ENCODE measurements around the gene TPCN2.

Gene TPCN2

DNA sequence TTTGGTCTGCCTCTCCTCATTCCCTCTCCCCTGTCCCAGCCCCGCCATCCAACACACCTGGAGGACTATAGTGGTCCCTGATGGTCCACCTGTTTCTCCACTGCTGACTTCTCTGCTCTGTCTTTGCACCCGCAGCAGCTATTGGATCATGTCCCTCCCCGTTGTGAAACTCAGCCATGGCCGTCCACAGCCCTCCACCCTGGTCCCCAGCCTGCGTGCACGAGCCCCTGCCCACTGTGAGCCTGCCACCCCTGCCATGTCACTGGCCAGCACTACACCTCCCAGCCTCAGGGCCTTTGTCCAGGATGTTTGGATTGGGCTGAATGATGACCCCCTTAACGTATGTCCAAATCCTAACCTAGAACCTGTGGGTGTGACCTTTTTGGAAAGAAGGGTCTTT lies 59.3 kb downstream of the TPCN2 start:
- no peak for DNase-seq (ENCODE audit: low read depth in 2 of 2, low spot score in 1 of 2)

DNA sequence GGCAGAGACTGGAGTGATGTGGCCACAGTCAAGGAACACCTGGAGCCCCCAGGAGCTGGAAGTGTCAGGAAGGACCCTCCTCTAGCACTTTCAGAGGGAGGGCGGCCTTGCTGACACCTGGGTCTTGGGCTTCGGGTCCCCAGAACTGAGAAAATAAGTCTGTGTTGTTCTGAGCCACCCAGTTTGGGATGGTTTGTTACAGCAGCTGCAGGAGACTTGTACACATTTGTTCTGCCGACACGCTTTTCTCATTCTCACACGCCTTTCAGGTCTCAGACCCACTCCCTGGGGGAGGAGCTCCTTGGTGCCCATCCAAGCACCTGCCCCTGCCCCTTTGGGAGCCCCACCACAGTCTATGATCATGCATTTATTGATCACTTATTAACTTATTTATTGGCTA lies 59.8 kb downstream of the TPCN2 start:
- no peak for DNase-seq (ENCODE audit: low read depth in 2 of 2, low spot score in 1 of 2)

DNA sequence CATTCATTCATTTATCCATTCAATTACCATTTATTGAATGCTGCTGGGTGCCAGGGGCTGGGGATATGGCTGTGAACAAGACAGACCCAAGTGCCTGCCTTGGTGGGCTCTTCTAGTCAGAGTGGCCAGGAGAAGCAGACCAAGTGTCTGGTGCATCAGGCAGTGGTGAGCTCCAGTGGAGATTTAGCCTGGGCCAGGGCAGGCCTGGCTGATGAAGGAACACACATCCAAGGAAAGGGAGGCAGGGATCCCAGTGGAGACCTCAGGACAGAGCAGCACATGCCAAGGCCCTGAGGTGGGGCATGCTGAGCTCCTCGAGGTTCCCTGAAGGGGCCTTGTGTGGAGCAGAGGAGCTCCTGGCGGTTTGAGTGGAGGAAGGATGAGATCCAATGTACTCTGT lies 60.4 kb downstream of the TPCN2 start:
- no peak for DNase-seq (ENCODE audit: low read depth in 2 of 2, low spot score in 1 of 2)

DNA sequence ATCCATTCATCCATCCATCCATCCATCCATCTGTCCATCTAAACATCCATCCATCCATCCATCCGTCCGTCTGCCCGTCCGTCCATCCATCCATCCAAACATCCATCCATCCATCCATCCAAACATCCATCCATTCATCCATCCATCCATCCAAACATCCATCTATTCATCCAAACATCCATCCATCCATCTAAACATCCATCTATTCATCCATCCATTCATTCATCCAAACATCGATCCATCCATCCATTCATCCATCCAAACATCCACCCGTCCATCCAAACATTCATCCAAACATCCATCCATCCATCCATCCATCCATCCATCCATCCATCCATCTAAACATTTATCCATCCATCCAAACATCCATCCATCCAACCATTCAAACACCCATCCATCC lies 61.7 kb downstream of the TPCN2 start:
- no peak for DNase-seq (ENCODE audit: low read depth in 2 of 2, low spot score in 1 of 2)

DNA sequence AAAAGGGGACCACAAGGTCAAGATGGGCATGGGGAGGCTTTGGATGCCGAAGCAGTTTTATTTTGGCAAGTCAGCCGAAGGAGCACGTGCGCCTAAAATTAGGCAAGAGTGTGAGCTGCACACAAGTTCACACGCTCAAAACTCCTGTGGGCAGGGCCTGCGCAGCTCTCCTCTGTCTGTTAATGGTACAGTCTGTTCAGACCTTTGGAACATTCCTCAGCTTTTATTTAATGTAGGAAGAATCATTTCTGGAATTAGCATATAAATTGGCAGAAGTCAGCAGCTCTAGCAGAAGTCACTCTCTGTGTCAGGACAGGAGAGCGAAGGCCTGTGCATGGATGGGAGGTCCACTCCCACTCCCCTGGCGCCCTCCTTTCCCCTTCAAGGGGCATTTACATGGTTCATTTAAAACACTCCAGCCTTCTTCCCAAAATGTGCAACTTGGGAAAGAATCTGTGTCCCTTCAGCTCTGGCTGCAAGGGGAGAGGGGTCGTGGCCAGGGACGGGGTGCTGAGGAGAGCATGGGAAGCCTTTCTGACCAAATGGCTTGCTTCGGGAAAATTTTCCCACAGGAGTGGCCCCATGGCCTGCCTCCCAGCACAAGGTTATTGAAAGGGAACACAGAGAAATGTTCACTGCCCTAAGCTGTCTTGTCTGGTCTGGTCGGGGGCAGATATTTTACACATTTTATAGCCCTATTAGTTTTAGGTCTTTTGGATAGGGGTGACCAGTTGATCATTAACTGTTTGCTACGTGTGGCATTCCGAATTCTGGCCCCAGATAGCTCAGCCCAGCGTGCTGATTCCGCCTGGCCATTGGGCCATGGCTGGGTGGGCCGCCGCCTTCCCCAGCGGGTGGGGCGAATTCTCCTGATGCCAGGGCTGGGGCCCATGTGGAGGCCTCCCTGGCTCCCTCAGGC lies 63.2 kb downstream of the TPCN2 start:
- DNase-seq (ENCODE audit: low read depth in 2 of 2, low spot score in 1 of 2): no peak

DNA sequence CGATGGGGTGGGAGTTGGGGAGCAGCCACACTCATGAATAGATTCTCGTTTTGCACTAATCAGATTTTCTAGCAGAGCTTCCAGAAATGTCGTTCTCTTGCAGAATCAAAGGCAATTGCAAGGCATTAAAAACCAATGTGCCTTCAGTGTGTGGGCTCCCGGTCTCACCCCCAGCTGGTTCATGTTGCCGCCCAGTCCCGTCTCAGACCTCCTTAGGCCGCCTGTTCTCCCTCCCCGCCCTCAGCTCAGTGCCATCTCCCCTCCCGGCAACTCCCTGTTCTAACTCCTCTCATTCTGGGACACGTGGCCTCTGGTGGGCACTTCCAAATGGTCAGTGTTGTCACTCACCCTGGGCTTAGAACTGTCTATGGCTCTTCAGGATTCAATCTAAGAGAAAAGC lies 64.5 kb downstream of the TPCN2 start:
- no peak for DNase-seq (ENCODE audit: low read depth in 2 of 2, low spot score in 1 of 2)

DNA sequence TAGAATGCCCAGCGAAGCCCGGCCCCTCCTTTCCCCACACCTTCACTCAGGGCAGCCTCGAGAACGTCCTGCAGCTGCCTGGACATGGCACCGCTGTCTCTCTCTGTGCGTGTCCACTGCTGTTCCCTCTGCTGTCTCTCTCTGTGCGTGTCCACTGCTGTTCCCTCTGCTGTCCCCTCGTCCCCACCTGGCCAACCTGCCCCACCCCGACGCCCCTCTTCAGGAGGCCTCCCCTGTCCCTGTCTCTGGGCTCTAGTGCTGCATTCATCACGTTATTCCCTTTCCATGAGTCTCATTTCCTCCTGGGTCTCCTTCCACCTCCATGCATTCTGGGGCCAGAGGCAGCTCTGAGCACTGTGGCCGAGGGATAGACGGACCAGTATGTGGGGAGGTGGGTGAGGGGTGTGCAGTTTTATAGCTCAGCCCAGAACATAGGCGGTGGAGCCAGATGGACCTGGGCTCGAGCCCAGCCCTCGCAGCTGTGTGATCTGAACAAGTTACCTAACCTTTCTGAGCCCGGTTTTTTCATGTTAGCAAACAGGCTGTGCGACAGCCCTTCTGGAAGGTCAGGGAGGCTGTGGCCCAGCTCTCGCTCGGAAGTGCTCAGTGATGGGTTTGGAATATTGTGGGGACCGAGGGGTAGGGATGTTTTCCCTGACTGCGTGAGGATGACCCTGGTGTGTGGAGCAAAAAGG lies 65.1 kb downstream of the TPCN2 start:
- no peak for DNase-seq (ENCODE audit: low read depth in 2 of 2, low spot score in 1 of 2)

DNA sequence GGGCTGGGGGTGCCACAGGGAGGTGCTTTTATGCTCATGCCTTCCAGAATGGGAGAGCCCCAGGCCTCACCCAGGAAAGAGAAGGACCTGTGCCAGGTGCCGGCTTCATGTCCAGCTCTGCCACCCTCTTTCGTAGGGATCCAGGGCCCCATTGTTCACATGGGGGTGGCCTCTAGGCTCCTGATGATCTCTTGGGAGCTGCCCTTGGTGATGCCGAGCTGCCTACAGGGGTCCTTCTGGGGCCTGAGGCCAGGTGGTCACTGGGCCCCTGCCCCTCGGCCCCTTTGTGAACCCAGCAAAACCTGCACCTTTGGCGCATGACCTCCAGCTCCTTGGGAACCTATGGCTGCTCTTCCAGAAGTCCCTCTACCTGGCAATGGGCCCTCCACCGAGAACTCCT lies 65.6 kb downstream of the TPCN2 start:
- no peak for DNase-seq (ENCODE audit: low read depth in 2 of 2, low spot score in 1 of 2)

DNA sequence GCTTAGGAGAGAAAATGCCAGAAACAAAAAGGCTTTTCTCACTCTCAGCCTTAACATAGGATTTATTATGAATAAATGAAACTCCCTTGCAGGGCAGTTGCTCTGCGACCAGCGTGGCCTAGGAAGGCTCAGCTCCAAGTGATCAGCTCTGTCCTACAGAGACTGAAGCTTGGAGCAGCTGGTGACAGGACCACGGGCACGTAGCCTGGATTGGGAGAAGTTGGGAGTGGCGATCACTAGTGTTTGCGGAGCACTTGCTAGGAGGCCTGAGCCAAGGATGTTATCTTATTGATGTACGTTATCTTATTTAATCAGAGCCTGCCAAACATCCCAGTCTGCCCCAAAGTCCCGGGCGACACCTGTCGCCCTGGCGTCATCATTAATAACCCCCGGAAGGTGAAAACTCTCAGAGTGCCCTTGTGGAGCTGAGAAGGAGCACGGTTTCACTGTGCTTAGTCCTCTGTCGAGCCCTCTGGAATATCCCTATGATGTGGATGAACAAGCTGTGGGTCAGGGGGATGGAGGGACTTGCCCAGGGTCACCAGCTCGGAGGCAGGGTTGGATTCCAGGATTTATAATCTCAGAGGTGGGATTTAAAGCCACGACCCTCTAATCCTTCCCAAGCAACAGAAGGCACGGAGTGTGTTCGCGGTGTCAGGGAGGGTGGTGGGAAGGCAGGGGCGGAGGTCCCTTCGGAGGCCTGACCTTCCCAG lies 66.2 kb downstream of the TPCN2 start:
- DNase-seq (ENCODE audit: low read depth in 2 of 2, low spot score in 1 of 2): no peak

DNA sequence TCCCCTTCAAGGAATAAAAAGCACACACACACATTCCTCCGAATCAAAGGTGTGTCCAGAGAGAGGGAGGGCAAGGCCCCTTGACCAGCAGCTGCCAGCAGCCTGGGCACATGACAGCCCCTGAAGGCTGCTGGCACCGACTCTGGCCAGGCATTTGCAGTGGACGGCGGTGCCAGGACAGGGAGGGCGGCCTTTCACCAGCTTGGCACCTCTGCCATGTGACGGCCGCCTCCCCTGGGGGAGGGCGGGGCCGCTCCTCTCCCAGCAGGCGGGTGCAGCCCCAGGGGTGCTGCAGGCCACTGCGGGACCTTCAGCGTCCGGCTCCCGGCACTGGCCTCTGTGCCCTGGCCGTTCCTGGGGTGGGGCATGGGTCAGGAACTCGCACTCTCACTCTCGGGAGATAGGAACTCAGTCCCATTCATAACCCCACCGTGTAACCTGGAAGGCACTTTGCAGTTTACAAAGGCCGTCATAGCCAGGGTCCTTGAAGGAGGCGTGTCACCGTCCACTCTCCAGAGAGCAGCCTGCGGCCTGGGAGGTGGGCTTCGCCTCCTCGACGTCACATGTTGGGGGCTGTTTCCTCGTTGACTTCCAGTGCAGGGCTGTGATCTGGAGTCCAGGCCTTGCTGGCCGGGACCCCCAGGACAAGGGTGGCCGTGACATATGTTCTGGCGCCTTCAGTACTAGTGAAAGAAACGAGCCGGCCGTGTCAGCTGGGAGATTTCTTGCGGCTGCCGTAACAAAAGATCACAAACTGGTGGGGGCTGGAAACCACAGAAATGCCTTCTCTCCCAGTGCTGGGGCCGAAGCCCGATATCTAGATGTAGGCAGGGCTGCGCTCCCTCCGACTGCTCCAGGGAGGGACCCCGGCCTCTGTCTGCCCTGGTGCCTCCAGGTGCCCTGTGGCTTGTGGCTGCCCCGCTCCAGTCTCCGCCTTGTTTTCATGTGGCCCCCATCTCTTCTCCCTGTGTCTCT lies 67.1 kb downstream of the TPCN2 start:
- DNase-seq (ENCODE audit: low read depth in 2 of 2, low spot score in 1 of 2): no peak

DNA sequence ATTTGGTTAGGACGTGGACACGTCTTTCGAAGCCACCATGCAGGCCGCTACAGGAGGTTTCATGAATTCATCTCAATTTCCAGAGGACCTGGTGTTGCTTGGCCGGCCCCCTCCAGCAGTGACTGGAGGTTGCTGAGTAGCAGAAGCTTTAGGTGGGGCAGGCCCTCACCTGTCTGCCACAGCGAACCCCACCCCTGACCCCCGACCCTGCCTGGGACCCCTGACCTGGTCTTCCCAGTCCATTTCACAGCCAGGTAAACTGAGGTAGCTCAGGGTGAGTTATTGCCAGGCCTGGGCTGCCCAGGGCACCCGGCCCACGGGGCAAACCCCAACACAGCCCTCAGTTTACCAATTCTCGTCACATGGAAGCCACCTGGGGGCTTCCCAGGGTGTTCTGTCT lies 67.9 kb downstream of the TPCN2 start:
- no peak for DNase-seq (ENCODE audit: low read depth in 2 of 2, low spot score in 1 of 2)

DNA sequence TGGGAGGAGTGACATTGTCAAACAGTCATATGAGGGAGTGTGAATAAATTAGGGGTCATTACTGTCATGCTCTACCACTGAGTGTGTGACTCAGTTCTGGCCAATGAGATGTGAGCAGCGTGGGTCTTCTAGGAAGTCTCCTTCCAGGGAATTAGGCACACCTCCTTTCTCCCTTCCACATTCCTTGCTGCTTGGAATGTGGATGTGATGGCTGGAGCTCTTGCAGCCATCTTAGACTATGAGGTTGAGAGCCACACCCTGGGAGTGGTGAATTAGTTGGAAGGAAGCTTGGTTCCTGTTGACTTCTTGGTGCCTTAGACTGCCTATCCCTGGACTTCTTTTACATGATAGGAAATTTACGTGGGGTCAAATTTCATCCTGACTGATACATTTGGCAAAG lies 70.5 kb downstream of the TPCN2 start:
- no peak for DNase-seq (ENCODE audit: low read depth in 2 of 2, low spot score in 1 of 2)

DNA sequence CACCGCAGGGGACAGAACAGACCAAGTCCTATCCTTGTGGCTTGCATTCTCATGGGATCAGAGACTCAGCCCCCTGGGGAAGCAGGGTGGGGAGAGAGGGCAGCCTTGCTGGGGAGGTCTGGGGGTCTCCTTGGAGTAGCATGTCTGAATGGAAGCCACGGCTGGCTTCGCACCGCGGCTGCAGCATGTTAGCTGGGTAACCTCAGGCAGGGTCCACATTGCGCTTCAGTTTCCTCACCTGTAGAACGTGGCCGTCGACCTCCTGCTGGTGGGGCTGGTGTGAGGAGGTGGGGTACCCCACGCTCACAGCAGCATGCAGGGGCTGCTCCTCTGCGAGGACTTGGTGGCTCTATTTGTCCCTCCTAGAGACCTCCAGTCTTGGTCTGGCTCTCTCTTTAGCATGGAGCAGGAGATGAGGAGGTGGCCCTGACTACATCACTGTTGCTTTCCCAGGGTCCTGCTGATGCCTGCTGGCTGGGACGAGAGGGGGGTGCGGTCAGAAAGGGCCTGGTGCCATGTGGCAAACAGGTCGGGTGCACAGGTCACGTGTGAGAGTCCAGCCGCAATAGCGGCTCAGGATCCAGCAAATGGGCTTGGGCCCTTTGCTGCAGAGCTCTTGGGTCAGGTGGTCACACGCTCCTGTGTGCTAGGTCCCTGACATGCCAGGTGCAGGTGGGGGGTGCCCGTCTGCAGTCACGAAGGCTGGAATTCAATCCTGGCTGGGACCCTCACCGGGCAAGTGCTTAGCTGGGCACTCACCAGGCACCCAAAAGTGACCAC lies 71.6 kb downstream of the TPCN2 start:
- no peak for DNase-seq (ENCODE audit: low read depth in 2 of 2, low spot score in 1 of 2)

DNA sequence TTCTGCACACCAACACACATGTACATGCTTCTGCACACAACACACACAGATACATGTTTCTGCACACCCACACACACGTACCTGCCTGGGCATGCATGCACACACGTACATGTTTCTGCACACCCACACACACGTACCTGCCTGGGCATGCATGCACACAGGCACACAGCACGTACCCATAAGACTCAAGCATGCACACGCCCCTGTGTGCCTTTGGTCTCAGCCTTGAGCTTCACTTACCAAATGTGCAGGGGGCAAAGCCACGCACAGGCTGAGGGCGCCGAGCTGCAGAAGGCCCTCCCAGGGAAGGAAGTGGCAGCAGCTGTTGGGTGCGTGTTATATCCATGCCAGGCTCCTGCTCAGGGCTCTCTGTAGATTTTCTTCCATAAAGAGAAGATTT lies 72.3 kb downstream of the TPCN2 start:
- no peak for DNase-seq (ENCODE audit: low read depth in 2 of 2, low spot score in 1 of 2)

DNA sequence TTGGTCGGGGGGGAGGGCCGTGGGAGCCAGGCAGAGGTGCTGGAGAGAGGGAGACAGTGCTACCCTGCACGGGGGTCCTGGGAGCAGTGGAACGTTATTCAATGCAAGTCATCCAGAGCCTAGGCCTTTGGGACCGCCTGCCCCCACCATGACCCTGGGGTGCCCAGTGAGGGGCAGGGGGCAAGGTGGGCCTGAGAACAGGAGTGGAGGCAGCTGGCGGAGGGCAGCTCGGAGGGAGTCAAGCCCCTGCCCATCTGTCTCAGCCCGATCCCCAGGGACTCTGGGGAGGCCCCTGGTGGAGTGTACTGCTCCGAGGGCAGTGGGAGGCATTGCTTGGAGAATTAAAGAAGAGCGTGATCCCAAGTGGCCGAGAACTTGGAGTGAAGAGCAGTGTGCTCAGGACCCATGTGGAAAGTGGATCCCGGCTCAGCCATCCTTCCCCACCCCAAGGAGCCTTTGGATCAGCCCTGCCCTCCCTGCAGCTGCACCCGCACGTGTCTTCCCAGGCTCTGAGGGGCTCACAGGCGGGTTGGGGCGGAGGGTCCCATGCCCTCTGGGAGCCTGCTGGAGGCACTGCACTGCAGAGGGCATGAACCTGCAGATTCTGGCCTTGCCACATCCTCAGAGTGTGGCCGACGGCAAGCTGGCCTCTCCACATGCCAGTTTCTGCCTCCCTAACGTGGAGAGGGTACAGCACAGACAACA lies 73.0 kb downstream of the TPCN2 start:
- DNase-seq (ENCODE audit: low read depth in 2 of 2, low spot score in 1 of 2): no peak

DNA sequence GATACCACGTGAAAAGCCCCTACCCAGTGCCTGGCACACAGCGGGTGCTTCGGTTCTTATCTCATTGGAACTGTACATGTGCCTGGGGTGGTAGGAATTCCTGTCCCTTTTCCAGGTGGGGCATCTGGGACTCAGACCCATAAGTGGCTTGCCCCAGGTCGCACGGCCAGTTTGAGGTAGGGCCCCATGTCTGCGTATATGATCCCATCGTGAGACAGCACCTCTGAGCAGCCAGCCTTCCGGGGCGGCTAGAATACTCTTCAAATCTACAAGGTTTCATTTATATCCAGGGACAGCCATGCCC lies 73.5 kb downstream of the TPCN2 start:
- DNase-seq (ENCODE audit: low read depth in 2 of 2, low spot score in 1 of 2): no peak

DNA sequence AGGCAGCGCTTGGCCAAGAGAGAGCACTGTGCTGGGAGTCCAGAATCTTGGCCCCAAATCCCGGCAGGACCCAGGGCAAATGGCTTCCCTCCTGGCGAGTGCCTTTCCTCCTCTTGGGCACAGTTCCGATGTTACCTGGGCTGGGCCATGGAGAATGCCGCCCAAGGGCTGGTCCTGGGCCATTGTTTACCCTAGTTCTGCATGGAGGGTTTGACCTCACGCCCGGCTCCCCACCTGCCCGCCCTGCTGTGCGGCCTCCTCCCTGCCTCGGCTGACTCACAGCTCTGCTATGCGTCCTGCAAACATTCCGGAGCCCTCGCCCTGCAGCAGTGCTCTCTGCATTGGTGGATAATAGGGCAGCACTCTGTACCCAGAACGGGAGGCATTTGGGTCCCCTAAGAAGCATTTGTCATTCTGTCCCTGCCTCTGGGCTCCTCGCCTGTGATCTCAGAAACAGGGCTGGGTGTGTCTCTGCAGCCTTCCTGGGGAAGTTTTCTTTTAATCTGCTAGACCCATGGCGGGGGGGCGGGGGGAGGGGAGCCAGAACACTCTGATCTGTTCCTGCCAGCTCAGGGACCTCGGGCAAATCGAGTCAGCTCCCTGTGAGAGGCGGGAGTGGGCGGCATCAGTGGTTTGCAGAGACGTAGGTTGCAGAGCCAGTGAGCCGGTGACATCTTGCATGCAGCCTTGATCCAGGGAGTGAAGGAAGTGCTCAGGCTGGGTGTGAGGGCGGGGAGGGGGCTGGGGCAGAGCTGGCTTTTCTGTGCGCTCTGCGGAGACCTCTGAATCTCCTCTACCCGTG lies 74.1 kb downstream of the TPCN2 start:
- peak; percentile 67 to 80 for DNase-seq (ENCODE audit: low read depth in 2 of 2, low spot score in 1 of 2)

DNA sequence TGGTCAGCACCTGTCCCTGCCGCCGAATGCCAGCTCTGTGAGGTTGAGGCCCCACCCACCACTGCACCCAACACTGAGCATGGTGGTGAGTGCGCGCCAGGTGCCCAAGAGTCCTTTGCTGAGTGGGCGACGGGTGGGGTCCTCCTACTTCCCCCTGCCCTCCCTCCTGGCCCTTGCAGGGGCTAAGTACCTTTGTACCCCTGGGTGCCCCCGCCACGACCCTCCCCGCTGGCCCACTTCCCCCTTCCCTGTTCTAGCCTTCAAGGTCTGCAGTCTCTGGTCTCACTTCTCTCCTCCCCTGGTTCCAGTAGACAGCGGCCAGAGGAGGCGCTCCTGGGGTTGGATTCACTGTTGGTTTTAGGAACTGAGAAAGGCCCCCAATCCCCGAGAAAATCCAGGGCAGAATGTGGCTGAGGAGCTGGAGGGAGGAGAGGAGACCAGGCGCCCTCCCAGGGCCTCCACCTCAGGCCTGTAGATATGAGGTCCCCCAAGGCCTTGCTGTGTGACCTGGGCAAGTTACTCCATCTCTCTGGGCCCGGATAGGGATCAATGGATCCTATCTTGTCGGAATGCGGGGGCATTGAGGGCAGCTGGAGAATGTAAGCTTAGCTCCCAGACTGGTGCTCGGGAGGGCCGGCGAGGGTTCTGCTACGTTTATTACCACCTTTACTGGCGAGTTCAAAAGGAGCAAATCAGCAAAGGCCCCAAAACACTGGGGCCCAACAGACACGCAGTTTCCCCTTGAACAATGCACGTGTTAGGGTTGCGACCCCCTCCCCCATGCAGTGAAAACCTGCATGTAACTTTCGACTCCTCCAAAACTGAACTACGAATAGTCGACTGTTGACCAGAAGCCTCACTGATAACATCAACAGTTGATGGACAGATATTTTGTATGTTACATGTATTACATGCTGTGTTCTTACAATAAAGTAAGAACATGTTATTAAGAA lies 75.1 kb downstream of the TPCN2 start:
- no peak for DNase-seq (ENCODE audit: low read depth in 2 of 2, low spot score in 1 of 2)
